Large intestine (tissue), 3 donors: ENCODE results near the gene WDR64. TPM values are rescaled to one million over a fixed set of nuclear protein-coding genes. Genes with fewer than 3 reads are reported as not detected.
"Not testable (repeated sequence)": the region's sequence is repeated elsewhere in the genome, so short reads cannot be mapped to it uniquely, and the experiment has no call there.

Experiments
- DNase-seq, 2 donors: peaks; one replicate each; pipeline versions ENCODE4 v3.0.0 to v3.0.0-alpha.2; 2013
- H3K27ac ChIP-seq: one replicate; pipeline ENCODE4 v1.5.1; 2013; ENCODE audit warnings: low read length
- H3K27me3 ChIP-seq: 2 replicates; pipeline ENCODE4 v1.6.1; 2013; ENCODE audit warnings: low read length; ENCODE audit not compliant: control insufficient read depth, insufficient read depth
- H3K36me3 ChIP-seq: 2 replicates; pipeline ENCODE4 v1.6.1; 2013; ENCODE audit warnings: low read length; ENCODE audit not compliant: control insufficient read depth, insufficient read depth
- H3K4me1 ChIP-seq: one replicate; pipeline ENCODE4 v1.6.1; 2013; ENCODE audit warnings: low read length; ENCODE audit not compliant: control insufficient read depth, insufficient read depth
- H3K4me3 ChIP-seq: one replicate; pipeline ENCODE4 v1.5.1; 2013; ENCODE audit warnings: low read length
- H3K9me3 ChIP-seq: one replicate; pipeline ENCODE4 v1.6.1; 2013; ENCODE audit warnings: mild to moderate bottlenecking, low read depth, low read length, moderate library complexity; ENCODE audit not compliant: control insufficient read depth
- whole genome bisulfite sequencing: methylation state at CpG from one replicate; pipeline ENCODE4 v1.1.5; 2013; ENCODE audit warnings: low lambda C conversion rate; ENCODE audit not compliant: insufficient coverage; 5-methylcytosine and 5-hydroxymethylcytosine counted together
- polyA plus RNA-seq: library from polyadenylated mRNA; unstranded; fragments of 120-200 nt; gene quantifications from one replicate; pipeline ENCODE4 v1.2.1, GENCODE V29; 2013

WDR64 gene
- polyA plus RNA-seq, 1 donor = 0.03 TPM

- no CpG with 5 or more reads among the region's 3 CpGs for WGBS
Measured at GRCh38 chr1:241679961-241680360, 27.9 kb downstream of the WDR64 start.

GRCh38 chr1:241681861-241682448 is 29.9 kb downstream of the WDR64 start:
- not testable (repeated sequence) for DNase-seq, H3K27ac ChIP-seq, H3K4me1 ChIP-seq, H3K9me3 ChIP-seq, H3K27me3 ChIP-seq, H3K36me3 ChIP-seq, H3K4me3 ChIP-seq
- 60% methylated on average over 1 of the region's 4 CpGs for WGBS

More at GRCh38 chr1:241679961-241680360, 27.9 kb downstream of the WDR64 start:
- no peak overlapping the region for H3K27ac ChIP-seq
- H3K4me1 ChIP-seq = no peaks in the 10 kb centered on the region
- H3K36me3 ChIP-seq = no peaks in the 10 kb centered on the region
- H3K27me3 ChIP-seq = peaks cover 4% of the 10 kb centered on the region
- no peaks in the 10 kb centered on the region for H3K9me3 ChIP-seq
- DNase-seq = no peak
- H3K4me3 ChIP-seq = no peak overlapping the region

GRCh38 chr1:241682921-241683320 is 30.8 kb downstream of the WDR64 start:
- Histone ChIP-seq H3K4me1 (no peaks in the 10 kb centered on the region), H3K27me3 (peaks cover 4% of the 10 kb centered on the region), H3K4me3 (no peak overlapping the region), H3K9me3 (no peaks in the 10 kb centered on the region), H3K27ac (no peak overlapping the region), H3K36me3 (no peaks in the 10 kb centered on the region)
- no peak for DNase-seq
- 100% methylated on average over 2 of the region's 2 CpGs for whole genome bisulfite sequencing

GRCh38 chr1:241684108-241684507 is 32.0 kb downstream of the WDR64 start:
- Histone ChIP-seq H3K4me1 (no peaks in the 10 kb centered on the region), H3K4me3 (no peak overlapping the region), H3K27me3 (peaks cover 1% of the 10 kb centered on the region), H3K36me3 (no peaks in the 10 kb centered on the region), H3K9me3 (no peaks in the 10 kb centered on the region), H3K27ac (no peak overlapping the region)
- no peak for DNase-seq
- WGBS = 94% methylated on average over 1 of the region's 1 CpG

GRCh38 chr1:241688940-241689368 is 36.9 kb downstream of the WDR64 start:
- no peak for DNase-seq
- no peak overlapping the region for H3K27ac ChIP-seq
- H3K4me3 ChIP-seq = no peak overlapping the region
- no peaks in the 10 kb centered on the region for H3K36me3 ChIP-seq
- no peaks in the 10 kb centered on the region for H3K27me3 ChIP-seq
- WGBS = no CpG with 5 or more reads among the region's 2 CpGs
- H3K4me1 ChIP-seq = no peaks in the 10 kb centered on the region
- no peaks in the 10 kb centered on the region for H3K9me3 ChIP-seq

GRCh38 chr1:241695246-241696171 is 43.4 kb downstream of the WDR64 start:
- H3K4me3 ChIP-seq = no peak overlapping the region
- no peaks in the 10 kb centered on the region for H3K27me3 ChIP-seq
- 8% methylated on average over 2 of the region's 9 CpGs for WGBS
- no peaks in the 10 kb centered on the region for H3K4me1 ChIP-seq
- no peak overlapping the region for H3K27ac ChIP-seq
- no peaks in the 10 kb centered on the region for H3K9me3 ChIP-seq
- no peak for DNase-seq
- no peaks in the 10 kb centered on the region for H3K36me3 ChIP-seq

- no peaks in the 10 kb centered on the region for H3K27me3 ChIP-seq
- no peaks in the 10 kb centered on the region for H3K4me1 ChIP-seq
- DNase-seq = no peak
- H3K9me3 ChIP-seq = no peaks in the 10 kb centered on the region
- no peak overlapping the region for H3K27ac ChIP-seq
- no peak overlapping the region for H3K4me3 ChIP-seq
- H3K36me3 ChIP-seq = no peaks in the 10 kb centered on the region
- 49% methylated on average over 2 of the region's 6 CpGs for WGBS
Measured at GRCh38 chr1:241696172-241696814, 44.2 kb downstream of the WDR64 start.

- Histone ChIP-seq H3K27me3 (no peaks in the 10 kb centered on the region), H3K36me3 (no peaks in the 10 kb centered on the region), H3K4me3 (no peak overlapping the region), H3K4me1 (no peaks in the 10 kb centered on the region), H3K9me3 (no peaks in the 10 kb centered on the region), H3K27ac (no peak overlapping the region)
- DNase-seq = no peak
- 93% methylated on average over 2 of the region's 4 CpGs for WGBS
Measured at GRCh38 chr1:241696815-241697639, 44.9 kb downstream of the WDR64 start.

- no peak overlapping the region for H3K4me3 ChIP-seq
- WGBS = 54% methylated on average over 2 of the region's 2 CpGs
- H3K9me3 ChIP-seq = no peaks in the 10 kb centered on the region
- no peak for DNase-seq
- H3K27ac ChIP-seq = no peak overlapping the region
- no peaks in the 10 kb centered on the region for H3K36me3 ChIP-seq
- H3K4me1 ChIP-seq = no peaks in the 10 kb centered on the region
- no peaks in the 10 kb centered on the region for H3K27me3 ChIP-seq
Measured at GRCh38 chr1:241697640-241698018, 45.5 kb downstream of the WDR64 start.

GRCh38 chr1:241698177-241698576 is 46.1 kb downstream of the WDR64 start:
- Histone ChIP-seq H3K4me3 (no peak overlapping the region), H3K27ac (no peak overlapping the region), H3K9me3 (no peaks in the 10 kb centered on the region), H3K4me1 (no peaks in the 10 kb centered on the region), H3K27me3 (no peaks in the 10 kb centered on the region), H3K36me3 (no peaks in the 10 kb centered on the region)
- DNase-seq = no peak
- 80% methylated on average over 1 of the region's 2 CpGs for WGBS
